Endometrium (tissue), 2 donors: Measurements from ENCODE around the gene CSRNP2.
A peak's percentile ranks its signal among the peaks of the same experiment; 100 is the strongest.

Experiments
- FAIRE-seq: peaks from 2 replicates; lab custom pipeline; 2012; peaks lifted over from hg19 to GRCh38; lab: Jason Lieb, UNC
- donor health status: control.
- donor health status: control.

Gene CSRNP2

DNA sequence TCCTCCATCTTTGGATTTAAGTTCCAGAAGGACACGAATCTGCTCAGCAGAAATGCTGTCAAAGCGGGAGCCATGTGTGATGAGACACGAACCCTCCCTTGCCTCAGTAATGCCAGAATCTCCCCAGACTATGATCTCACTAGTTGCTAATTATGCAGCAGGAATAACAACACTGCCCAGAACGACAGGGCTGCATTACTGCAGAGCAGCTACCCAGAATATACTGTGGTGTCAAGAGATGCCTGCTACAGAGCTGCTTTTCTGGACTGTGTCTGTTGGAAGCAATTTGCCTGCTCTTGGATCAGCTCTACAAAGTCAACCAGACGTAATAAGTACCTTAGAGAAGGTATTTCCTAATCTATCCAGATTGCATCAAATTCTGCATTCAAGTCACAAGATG lies 5.5 kb downstream of the CSRNP2 start:
- no peak for FAIRE-seq

- no peak for FAIRE-seq
These were observed 7.0 kb downstream of the CSRNP2 start for GRCh38 chr12:51076236-51076930.

GRCh38 chr12:51075390-51075789 lies 8.0 kb downstream of the CSRNP2 start:
- no peak for FAIRE-seq

GRCh38 chr12:51071663-51072062 lies 11.7 kb downstream of the CSRNP2 start:
- FAIRE-seq: no peak

DNA sequence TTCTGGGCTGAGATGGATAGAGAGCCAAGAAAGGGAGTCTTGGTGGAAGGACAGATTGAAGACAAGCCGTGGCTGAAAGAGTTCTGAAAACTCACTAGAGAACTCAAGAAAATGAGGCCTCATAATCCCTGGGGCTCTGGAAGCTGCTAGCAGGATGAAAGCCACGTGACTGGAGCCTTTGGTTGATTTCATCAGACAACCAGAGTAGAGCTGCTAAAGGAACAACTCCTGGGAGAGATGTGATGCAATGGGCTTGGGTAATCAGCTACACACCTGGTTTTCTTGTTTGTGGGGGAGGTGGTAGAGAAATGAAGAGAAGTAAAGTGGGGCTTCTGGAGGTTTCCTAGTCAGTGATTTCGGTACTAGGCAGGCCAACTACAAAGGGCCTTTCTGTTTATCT lies 13.4 kb downstream of the CSRNP2 start:
- FAIRE-seq: no peak

GRCh38 chr12:51067771-51068170 lies 15.6 kb downstream of the CSRNP2 start:
- FAIRE-seq: no peak

DNA sequence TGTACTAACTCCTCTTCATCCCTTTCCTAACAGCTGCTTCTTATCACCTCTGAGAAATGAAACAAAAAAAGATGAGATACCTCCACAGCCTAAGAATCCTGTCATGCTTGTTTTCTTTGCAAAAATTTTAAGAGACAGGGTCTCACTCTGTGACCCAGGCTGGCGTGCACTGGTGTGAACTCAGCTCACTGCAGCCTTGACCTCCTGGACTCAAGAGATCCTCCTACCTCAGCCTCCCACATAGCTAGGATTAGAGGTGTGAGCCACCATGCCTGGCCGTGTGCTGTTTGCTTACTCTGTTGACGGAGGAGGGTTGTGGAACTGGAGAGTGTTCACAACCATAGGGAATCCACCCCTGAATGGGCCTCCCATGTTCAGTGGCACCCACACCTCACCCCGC lies 16.2 kb downstream of the CSRNP2 start:
- FAIRE-seq: no peak

- FAIRE-seq: no peak
These were observed 17.9 kb downstream of the CSRNP2 start for GRCh38 chr12:51065530-51065929.

DNA sequence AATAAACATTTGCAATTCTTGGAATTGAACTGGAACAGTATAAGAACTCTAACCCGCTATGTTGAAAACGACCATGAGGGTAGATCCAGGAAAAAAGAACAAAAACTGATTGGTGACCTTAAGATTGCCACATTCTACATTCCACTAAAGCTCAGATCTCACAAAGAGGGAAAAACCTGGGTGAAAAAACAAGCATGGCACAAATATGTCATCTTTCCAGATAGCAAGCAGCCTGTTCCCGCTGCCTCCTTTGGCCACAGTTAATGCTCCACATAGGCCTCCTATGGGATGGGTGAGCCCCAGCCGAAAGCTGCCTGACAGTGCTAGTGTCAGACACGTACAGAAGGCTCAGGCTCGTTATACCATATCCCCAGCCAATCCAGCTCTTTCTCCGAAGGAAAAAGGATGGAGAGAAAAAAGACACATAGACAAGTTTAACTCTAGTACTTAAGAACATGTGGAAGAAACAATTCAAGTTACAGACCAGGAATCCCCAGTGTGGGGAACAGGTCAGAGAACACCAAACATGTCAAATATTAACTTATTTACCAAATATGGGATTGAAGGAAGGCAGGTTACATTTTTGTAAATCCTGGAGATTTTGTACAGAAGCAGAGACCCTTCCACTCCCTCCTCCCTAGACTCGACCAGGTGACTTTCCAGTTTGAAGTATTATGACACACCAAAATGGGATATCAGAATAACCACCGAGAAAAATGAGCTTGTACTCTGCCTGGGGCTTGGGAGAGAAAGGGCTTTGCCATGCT lies 20.6 kb downstream of the CSRNP2 start:
- FAIRE-seq: no peak

DNA sequence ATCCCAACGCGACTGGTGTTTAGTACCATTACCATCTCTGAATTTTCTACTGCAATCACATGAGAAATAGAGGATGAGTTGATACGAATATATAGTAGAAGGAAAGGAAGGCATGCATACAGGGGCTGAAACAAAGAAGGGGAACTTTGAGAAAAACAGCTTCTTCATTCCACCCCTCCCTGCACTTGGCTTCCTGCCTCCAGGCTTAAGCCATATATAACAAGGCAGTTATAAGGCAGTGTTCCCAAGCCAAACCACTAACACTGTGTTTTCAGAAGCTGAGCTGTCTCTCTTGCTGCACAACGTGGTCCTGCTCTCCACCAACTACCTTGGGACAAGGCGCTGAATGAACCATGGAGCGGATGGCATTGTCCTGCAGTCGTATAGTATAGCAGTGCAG lies 24.3 kb downstream of the CSRNP2 start:
- FAIRE-seq: no peak

- FAIRE-seq: no peak
These were observed 27.2 kb downstream of the CSRNP2 start for GRCh38 chr12:51056242-51056641.

GRCh38 chr12:51055060-51055459 lies 28.3 kb downstream of the CSRNP2 start:
- FAIRE-seq: no peak

DNA sequence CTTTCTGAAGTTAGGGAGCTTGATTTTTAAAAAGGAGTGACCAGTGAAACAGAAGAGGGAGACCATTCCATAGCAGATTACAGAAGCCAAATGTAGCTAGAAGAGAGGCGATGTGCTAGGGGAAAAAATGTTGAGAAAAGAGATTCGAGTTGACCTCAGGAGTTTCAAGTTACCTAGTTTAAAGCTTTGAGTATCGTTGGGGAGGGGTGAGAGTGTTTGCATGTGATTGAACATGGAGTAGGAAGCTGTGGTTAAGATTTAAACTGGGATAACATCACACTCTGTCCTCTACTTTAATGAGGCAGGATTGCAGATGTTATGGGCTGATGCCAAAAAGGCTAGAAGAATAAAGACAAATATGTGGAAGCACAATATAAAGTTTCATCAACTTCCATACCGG lies 31.6 kb downstream of the CSRNP2 start:
- FAIRE-seq: no peak

DNA sequence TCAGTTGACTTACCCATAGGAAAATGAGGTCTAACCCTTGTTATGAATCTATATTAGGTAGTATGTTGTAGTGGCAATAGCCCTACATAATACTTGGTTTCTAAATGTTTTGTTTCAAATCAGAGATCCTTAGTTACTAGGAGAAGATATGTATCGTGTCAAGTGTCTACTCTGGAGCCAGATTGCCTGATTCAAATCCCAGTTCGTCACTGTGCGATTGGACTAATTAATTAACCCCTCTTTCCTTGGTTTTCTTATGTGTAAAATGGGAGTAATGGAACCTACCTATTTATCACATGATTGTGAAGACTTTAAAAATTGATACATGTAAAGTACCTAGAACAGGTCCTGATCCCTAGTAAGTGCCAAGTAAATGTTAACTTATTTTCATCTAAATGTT lies 33.9 kb downstream of the CSRNP2 start:
- FAIRE-seq: no peak

DNA sequence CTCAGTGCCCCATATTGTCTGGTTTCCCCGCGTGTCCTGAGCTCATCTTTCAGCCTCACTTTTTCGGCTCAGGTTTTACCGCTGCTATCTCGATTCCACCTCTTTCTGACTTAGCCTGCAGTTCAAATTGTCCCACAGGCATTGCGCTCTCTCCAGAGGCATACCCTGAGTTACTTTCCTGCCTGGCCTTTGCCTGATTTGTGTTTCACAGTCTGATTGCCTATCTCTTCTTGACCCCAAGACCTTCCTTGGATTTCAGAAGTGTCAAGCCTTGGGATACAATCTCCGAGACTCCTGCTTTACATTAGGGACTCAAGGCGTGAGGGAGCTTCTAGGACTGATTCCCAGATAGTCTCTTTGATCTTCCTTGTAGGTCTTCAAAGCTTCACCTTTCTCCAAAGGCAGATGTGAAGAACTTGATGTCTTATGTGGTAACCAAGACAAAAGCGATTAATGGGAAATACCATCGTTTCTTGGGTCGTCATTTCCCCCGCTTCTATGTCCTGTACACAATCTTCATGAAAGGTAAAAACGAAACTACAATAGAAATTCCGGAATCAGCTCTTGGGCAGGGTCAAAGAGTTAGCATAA lies 34.6 kb downstream of the CSRNP2 start:
- FAIRE-seq: no peak

DNA sequence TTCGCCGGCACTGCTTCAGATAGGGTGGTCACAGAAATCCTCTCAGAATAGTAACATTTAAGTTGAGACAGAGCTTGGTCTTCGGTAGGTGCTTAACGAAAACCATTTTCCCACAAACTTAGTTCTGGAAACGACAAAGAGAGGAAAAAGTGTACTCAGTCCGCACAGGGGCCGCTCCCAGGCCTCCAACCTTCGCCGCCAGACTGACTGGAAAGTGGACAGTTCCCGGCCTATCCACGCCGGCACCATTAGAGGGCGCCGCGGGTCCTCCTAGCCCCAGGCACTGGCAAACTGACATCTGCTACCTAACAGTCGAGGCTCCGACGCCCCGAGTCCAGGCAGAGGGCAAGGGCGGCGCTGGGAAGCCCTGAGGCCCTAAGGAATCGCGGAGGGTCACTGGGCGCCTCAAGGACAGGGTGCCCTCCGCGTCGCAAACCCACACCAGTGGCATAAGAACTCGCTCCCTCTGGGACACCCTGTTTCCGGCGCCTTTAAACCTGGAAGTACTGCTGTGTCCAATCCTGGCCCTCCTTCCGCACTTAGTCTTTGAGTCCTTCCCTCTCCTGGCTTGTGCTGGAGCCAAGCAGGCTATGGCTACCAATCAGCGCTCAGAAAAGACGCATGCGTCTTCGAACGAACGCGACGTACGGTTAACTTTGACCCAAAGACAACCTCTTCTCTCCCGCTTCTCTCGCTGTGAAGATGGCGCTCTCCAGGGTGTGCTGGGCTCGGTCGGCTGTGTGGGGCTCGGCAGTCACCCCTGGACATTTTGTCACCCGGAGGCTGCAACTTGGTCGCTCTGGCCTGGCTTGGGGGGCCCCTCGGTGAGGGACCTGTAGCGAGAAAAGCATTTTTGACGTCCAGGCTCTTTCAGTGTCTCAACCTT lies 35.5 kb downstream of the CSRNP2 start, which contains the start of gene LETMD1:
TSS of gene LETMD1 (plus strand) at position 673 of the 886 bp plus-strand sequence. CDS start at position 703, 30 bp downstream.
- peak; percentile 88 for FAIRE-seq

GRCh38 chr12:51036279-51036678 lies 47.1 kb downstream of the CSRNP2 start:
- FAIRE-seq: no peak

DNA sequence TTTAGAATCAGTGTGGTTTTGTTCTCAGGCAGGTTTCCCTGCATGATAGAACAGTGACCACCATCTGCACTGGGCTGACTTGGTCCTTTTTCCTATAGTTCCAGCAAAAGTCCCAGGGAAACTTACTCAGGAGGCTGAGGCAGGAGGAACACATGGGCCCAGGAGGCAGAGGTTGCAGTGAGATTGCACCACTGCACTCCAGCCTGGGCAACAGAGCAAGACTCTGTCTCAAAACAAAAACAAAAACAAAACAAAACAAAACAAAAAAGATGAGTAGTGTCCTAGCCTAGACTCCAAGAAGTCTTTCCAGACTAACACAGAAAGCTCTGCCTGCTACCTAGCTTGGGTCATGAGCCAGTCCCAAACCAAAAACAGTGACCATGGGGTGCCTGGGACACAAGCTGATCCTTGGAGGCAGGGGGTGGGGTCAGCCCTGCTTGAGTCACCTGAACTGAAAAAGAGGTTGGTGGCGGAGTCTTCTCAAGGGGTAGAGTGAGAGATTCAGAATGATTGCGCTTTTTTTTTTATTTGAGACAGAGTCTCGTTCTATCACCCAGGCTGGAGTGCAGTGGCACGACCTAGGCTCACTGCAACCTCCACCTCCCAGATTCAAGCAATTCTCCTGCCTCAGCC lies 49.8 kb downstream of the CSRNP2 start:
- no peak for FAIRE-seq

GRCh38 chr12:51033048-51033447 lies 50.3 kb downstream of the CSRNP2 start:
- no peak for FAIRE-seq

DNA sequence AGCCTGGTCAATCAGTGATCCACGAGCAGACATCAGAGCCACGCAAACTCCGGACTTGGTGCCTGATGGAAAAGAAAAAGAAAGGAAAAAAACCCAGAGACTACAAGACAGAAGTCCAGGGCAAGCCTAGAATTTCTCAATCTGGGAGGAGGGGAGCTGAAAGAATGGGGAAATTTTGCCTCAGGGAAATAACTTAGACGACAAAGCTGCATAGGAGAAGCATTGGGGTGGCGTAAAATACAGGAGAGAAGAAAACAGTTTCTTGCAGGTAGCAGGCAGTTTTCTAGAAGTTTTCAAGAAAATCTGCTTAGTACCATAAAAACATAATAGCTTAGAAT lies 54.6 kb downstream of the CSRNP2 start:
- no peak for FAIRE-seq

GRCh38 chr12:51028126-51028812 lies 55.1 kb downstream of the CSRNP2 start:
- FAIRE-seq: no peak
